ENCODE results near the gene OR56A5. TPM values are rescaled to one million over a fixed set of nuclear protein-coding genes. Genes with fewer than 3 reads are reported as not detected.

The OR56A5 gene
- total and polyA plus RNA-seq, 2 donors, result not detected

GRCh38 chr11:5923794-5924193 lies 44.5 kb downstream of the OR56A5 start:
- H3K27ac ChIP-seq (ENCODE audit: low read depth), result no peak overlapping the region
- no peaks in the 10 kb centered on the region for H3K4me1 ChIP-seq (ENCODE audit: insufficient read depth)
- no peak overlapping the region for H3K4me3 ChIP-seq (ENCODE audit: low read depth, low read length)
- no peaks in the 10 kb centered on the region for H3K36me3 ChIP-seq (ENCODE audit: insufficient read depth)
- no peak for DNase-seq (ENCODE audit: extremely low spot score)

- Histone ChIP-seq H3K27ac (ENCODE audit: low read depth) (no peak overlapping the region), H3K36me3 (ENCODE audit: insufficient read depth) (no peaks in the 10 kb centered on the region), H3K4me1 (ENCODE audit: insufficient read depth) (no peaks in the 10 kb centered on the region), H3K4me3 (ENCODE audit: low read depth, low read length) (no peak overlapping the region)
- no peak for DNase-seq (ENCODE audit: extremely low spot score)
Measured at GRCh38 chr11:5923427-5923776, 44.9 kb downstream of the OR56A5 start.

DNA sequence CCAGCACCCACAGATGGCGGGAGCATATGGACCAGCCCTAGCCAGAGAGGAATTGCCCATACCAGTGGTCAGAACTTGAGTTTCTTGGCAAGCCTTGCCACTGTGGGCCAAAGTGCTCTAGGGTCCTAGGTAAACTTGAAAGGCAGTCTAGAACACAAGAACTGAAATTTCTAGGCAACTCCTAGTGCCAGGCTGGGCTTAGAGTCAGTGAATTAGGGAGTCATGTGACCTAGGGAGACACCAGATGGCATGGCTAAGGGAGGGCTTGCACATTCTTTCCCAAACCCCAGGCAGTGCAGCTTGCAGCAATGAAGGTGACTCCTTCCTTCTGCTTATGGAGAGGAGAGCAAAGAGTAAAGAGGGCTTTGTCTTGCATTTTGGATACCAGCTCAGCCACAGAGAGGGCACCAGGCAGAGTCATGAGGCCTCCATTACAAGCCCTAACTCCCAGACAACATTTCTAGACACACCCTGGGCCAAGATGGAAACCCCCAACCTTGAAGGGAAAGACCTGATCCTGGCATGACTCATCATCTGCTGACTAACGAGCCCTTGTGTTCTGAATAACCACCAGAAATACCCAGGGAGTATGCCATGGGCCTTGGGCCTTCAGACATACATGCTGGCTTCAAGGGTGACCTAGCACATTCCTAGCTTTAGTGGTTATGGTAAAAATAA lies 45.4 kb downstream of the OR56A5 start:
- 71% methylated on average over 2 of the region's 2 CpGs for WGBS
- H3K4me1 ChIP-seq (ENCODE audit: insufficient read depth), result no peaks in the 10 kb centered on the region
- DNase-seq (ENCODE audit: extremely low spot score), result no peak
- no peaks in the 10 kb centered on the region for H3K36me3 ChIP-seq (ENCODE audit: insufficient read depth)
- H3K4me3 ChIP-seq (ENCODE audit: low read depth, low read length), result no peak overlapping the region
- H3K27ac ChIP-seq (ENCODE audit: low read depth), result no peak overlapping the region

Small RNA genes lying within 50 kb of the gene (small RNA-seq; reads per million reads assigned to genes)
- not detected for gene RNA5SP329

Other genes starting within 250 kb of the OR56A5 start
- 0.11 TPM for gene OR56B1, start 232.0 kb downstream of the OR56A5 start, total RNA-seq
- not detected for gene OR56B1, start 232.0 kb downstream of the OR56A5 start, polyA plus RNA-seq
- gene OR52N4, start 214.3 kb downstream of the OR56A5 start, total RNA-seq, result not detected
- 0.20 TPM for gene OR52N4, start 214.3 kb downstream of the OR56A5 start, polyA plus RNA-seq
- not detected for gene OR52N5, start 185.1 kb downstream of the OR56A5 start, total RNA-seq
- gene OR52N5, start 185.1 kb downstream of the OR56A5 start, polyA plus RNA-seq, result not detected
- gene OR52N1, start 177.2 kb downstream of the OR56A5 start, total RNA-seq, result not detected
- not detected for gene OR52N1, start 177.2 kb downstream of the OR56A5 start, polyA plus RNA-seq
- not detected for gene OR52N2, start 159.6 kb downstream of the OR56A5 start, total RNA-seq
- not detected for gene OR52N2, start 159.6 kb downstream of the OR56A5 start, polyA plus RNA-seq
- gene OR52E6, start 126.6 kb downstream of the OR56A5 start, total RNA-seq, result not detected
- gene OR52E6, start 126.6 kb downstream of the OR56A5 start, polyA plus RNA-seq, result not detected
- gene OR52E8, start 110.8 kb downstream of the OR56A5 start, total RNA-seq, result not detected
- gene OR52E8, start 110.8 kb downstream of the OR56A5 start, polyA plus RNA-seq, result not detected
- not detected for gene OR52E4, start 87.9 kb downstream of the OR56A5 start, total RNA-seq
- not detected for gene OR52E4, start 87.9 kb downstream of the OR56A5 start, polyA plus RNA-seq
- gene OR52E5, start 75.3 kb downstream of the OR56A5 start, total RNA-seq, result not detected
- gene OR52E5, start 75.3 kb downstream of the OR56A5 start, polyA plus RNA-seq, result not detected
- gene OR56A3, start 26.2 kb downstream of the OR56A5 start, total RNA-seq, result not detected
- gene OR56A3, start 26.2 kb downstream of the OR56A5 start, polyA plus RNA-seq, result not detected
- gene OR52L1, start 18.5 kb upstream of the OR56A5 start, total RNA-seq, result not detected
- not detected for gene OR52L1, start 18.5 kb upstream of the OR56A5 start, polyA plus RNA-seq
- gene OR56A4, start 38.5 kb upstream of the OR56A5 start, total RNA-seq, result not detected
- gene OR56A4, start 38.5 kb upstream of the OR56A5 start, polyA plus RNA-seq, result not detected
- gene OR56A1, start 62.3 kb upstream of the OR56A5 start, total RNA-seq, result 0.05 TPM
- gene OR56A1, start 62.3 kb upstream of the OR56A5 start, polyA plus RNA-seq, result not detected
- not detected for gene OR56B4, start 139.2 kb upstream of the OR56A5 start, total RNA-seq
- gene OR56B4, start 139.2 kb upstream of the OR56A5 start, polyA plus RNA-seq, result not detected
- gene OR52B2, start 201.8 kb upstream of the OR56A5 start, total RNA-seq, result not detected
- gene OR52B2, start 201.8 kb upstream of the OR56A5 start, polyA plus RNA-seq, result not detected
- not detected for gene OR52W1, start 230.7 kb upstream of the OR56A5 start, total RNA-seq
- gene OR52W1, start 230.7 kb upstream of the OR56A5 start, polyA plus RNA-seq, result not detected
- not detected for gene C11orf42, start 237.1 kb upstream of the OR56A5 start, total RNA-seq
- gene C11orf42, start 237.1 kb upstream of the OR56A5 start, polyA plus RNA-seq, result not detected

All from urinary bladder (tissue), 4 donors.